HepG2 (cell line): ENCODE measurements around the gene ZNF831. TPM values are rescaled to one million over a fixed set of nuclear protein-coding genes. Genes with fewer than 3 reads are reported as not detected.

Experiments
- ATAC-seq: fragments of 200-7000 bp; cut with Tn5 transposase; 3 replicates; pipeline ENCODE4 v1.9.1; 2020; ENCODE audit warnings: mild to moderate bottlenecking, moderate library complexity
- BruUV-seq: library from RNA; stranded (reverse); fragments of 400-500 nt; replicated peaks from 2 replicates; lab custom pipeline; 2021; lab: Mats Ljungman, UMichigan
- CTCF ChIA-PET: fragments of 300-600 bp; formaldehyde crosslinking; extraction: SDS; loops from one replicate; lab custom pipeline; 2021; ENCODE audit warnings: low total read pairs, inconsistent platforms, low intra/inter-chr PET ratio; lab: Yijun Ruan, JAX
- POLR2A ChIA-PET: fragments of 350-600 bp; sonication (Branson Sonifier 250); formaldehyde crosslinking; loops from one replicate; lab custom pipeline; 2020; ENCODE audit warnings: antibody characterized with exemption, inconsistent platforms; lab: Yijun Ruan, JAX
- DNase-seq: peaks from one replicate; pipeline ENCODE4 v3.0.0-alpha.2; 2015; ENCODE audit warnings: low spot score
- FAIRE-seq: peaks from 3 replicates; lab custom pipeline; 2011; peaks lifted over from hg19 to GRCh38; lab: Jason Lieb, UNC
- H2AFZ ChIP-seq: one replicate; pipeline ENCODE4 v1.6.1; 2011; ENCODE audit warnings: low read length, inconsistent platforms
- H3K27ac ChIP-seq: fragments of 300-600 bp; 3 replicates; pipeline ENCODE4 v1.8.0; 2011; ENCODE audit warnings: mixed run types, mild to moderate bottlenecking, mixed read lengths, low read length, inconsistent platforms; ENCODE audit not compliant: insufficient read depth; ENCODE audit errors: extremely low read length
- H3K27me3 ChIP-seq, 2 experiments: fragments of 200-600 bp in 1 of 2; 2 replicates in 1 of 2; 3 replicates in 1 of 2; pipeline versions ENCODE4 v1.6.0 to v1.8.0; 2011; ENCODE audit warnings: low read length in 2 of 2, mild to moderate bottlenecking in 2 of 2, moderate library complexity in 2 of 2, inconsistent platforms in 1 of 2; ENCODE audit not compliant: insufficient read depth in 2 of 2, control insufficient read depth in 1 of 2
- H3K36me3 ChIP-seq, 2 experiments: fragments of 200-600 bp in 1 of 2; replicated peaks in 1 of 2; 2 replicates in 1 of 2; 3 replicates in 1 of 2; pipeline versions ENCODE4 v1.5.1 to v1.8.0; 2011; ENCODE audit warnings: low read length in 2 of 2, inconsistent platforms in 1 of 2; ENCODE audit not compliant: insufficient read depth in 2 of 2, control insufficient read depth in 1 of 2
- H3K4me1 ChIP-seq: 2 replicates; pipeline ENCODE4 v1.5.1; 2012; ENCODE audit warnings: low read length, inconsistent platforms; ENCODE audit not compliant: insufficient read depth
- H3K4me2 ChIP-seq: 2 replicates; pipeline ENCODE4 v1.6.0; 2011; ENCODE audit warnings: low read depth, low read length, inconsistent platforms
- H3K4me3 ChIP-seq, 3 experiments: fragments of 200-600 bp in 1 of 3; sonication (generic), shearing (Covaris generic) in 1 of 3; replicated peaks in 1 of 3; 2 replicates each; pipeline ENCODE4 v1.5.1; 2011 to 2016; ENCODE audit warnings: low read length in 3 of 3, inconsistent platforms in 2 of 3, low read depth in 2 of 3, mild to moderate bottlenecking in 2 of 3, control low read depth in 1 of 3, mixed read lengths in 1 of 3; ENCODE audit not compliant: insufficient read depth in 1 of 3
- H3K79me2 ChIP-seq: one replicate; pipeline ENCODE4 v1.6.1; 2011; ENCODE audit warnings: low read length, inconsistent platforms; ENCODE audit not compliant: insufficient read depth
- H3K9ac ChIP-seq: 2 replicates; pipeline ENCODE4 v1.6.0; 2011; ENCODE audit warnings: mild to moderate bottlenecking, low read depth, low read length, inconsistent platforms; ENCODE audit not compliant: insufficient read depth
- H3K9me3 ChIP-seq: 2 replicates; pipeline ENCODE4 v1.5.1; 2012; ENCODE audit warnings: mild to moderate bottlenecking, low read length
- H4K20me1 ChIP-seq: 2 replicates; pipeline ENCODE4 v1.6.0; 2011; ENCODE audit warnings: inconsistent platforms, mild to moderate bottlenecking, low read length, moderate library complexity; ENCODE audit not compliant: insufficient read depth
- ATF1 ChIP-seq: IDR thresholded peaks from 2 replicates; pipeline ENCODE4 v1.6.1; 2016; ENCODE audit warnings: mild to moderate bottlenecking, control low read depth
- DNMT1 ChIP-seq: sonication (generic); formaldehyde crosslinking; IDR thresholded peaks from 2 replicates; pipeline ENCODE4 v1.5.1; 2020; ENCODE audit warnings: mild to moderate bottlenecking, missing genetic modification reagents
- ERF ChIP-seq: IDR thresholded peaks from 2 replicates; pipeline ENCODE4 v1.6.1; 2018; ENCODE audit warnings: missing biosample characterization, missing genetic modification reagents
- FIP1L1 ChIP-seq: fragments of 200-400 bp; formaldehyde crosslinking; IDR thresholded peaks from 2 replicates; pipeline ENCODE4 v1.6.1; 2018; ENCODE audit warnings: low read depth, mild to moderate bottlenecking, low read length, moderate library complexity, borderline replicate concordance; ENCODE audit not compliant: insufficient read depth
- FOXP1 ChIP-seq, 2 experiments: fragments of 450-650 bp in 1 of 2; IDR thresholded peaks; 2 replicates each; pipeline ENCODE4 v1.6.1; 2017 to 2018; ENCODE audit warnings: antibody characterized with exemption in 1 of 2
- IRX3 ChIP-seq: sonication (generic); formaldehyde crosslinking; IDR thresholded peaks from 2 replicates; pipeline ENCODE4 v1.8.1; 2023; ENCODE audit warnings: mild to moderate bottlenecking, low read depth, missing genetic modification reagents, borderline replicate concordance
- MAFK ChIP-seq, 2 experiments: IDR thresholded peaks in 1 of 2; conservative IDR thresholded peaks in 1 of 2; 2 replicates each; pipeline ENCODE4 v1.6.1; 2011; ENCODE audit warnings: improper control_type of control experiment in 2 of 2, low read length in 2 of 2
- NFIC ChIP-seq: IDR thresholded peaks from 2 replicates; pipeline ENCODE4 v1.6.1; 2012; ENCODE audit warnings: mild to moderate bottlenecking, low read length, inconsistent platforms
- RBM39 ChIP-seq: fragments of 200-400 bp; formaldehyde crosslinking; IDR thresholded peaks from one replicate; pipeline ENCODE4 v1.6.1; 2018; ENCODE audit warnings: antibody characterized with exemption, mild to moderate bottlenecking, low read depth, low read length; ENCODE audit not compliant: poor library complexity, severe bottlenecking
- REL ChIP-seq: sonication (generic); formaldehyde crosslinking; conservative IDR thresholded peaks from 2 replicates; pipeline ENCODE4 v1.8.0; 2022; ENCODE audit warnings: mild to moderate bottlenecking, missing genetic modification reagents, moderate library complexity
- SKI ChIP-seq: fragments of 450-650 bp; IDR thresholded peaks from one replicate; pipeline ENCODE4 v1.6.1; 2018; ENCODE audit warnings: mild to moderate bottlenecking; ENCODE audit not compliant: partially characterized antibody
- SPEN ChIP-seq: sonication (generic); formaldehyde crosslinking; IDR thresholded peaks from 2 replicates; pipeline ENCODE4 v1.5.1; 2020; ENCODE audit warnings: low read depth, mild to moderate bottlenecking, missing genetic modification reagents
- STAG1 ChIP-seq: sonication (generic); formaldehyde crosslinking; IDR thresholded peaks from 2 replicates; pipeline ENCODE4 v1.4.0; 2020; ENCODE audit warnings: missing genetic modification reagents
- ZNF337 ChIP-seq: sonication (generic); formaldehyde crosslinking; IDR thresholded peaks from 2 replicates; pipeline ENCODE4 v1.5.1; 2020; ENCODE audit warnings: missing genetic modification reagents, low read depth, mild to moderate bottlenecking, borderline replicate concordance
- ZNF543 ChIP-seq: sonication (generic); formaldehyde crosslinking; IDR thresholded peaks from 2 replicates; pipeline ENCODE4 v1.4.0; 2020; ENCODE audit warnings: mild to moderate bottlenecking, missing genetic modification reagents
- ZNF589 ChIP-seq: sonication (generic); formaldehyde crosslinking; conservative IDR thresholded peaks from 2 replicates; pipeline ENCODE4 v1.8.0; 2022; ENCODE audit warnings: mild to moderate bottlenecking, moderate library complexity, missing genetic modification reagents
- ZNF678 ChIP-seq: sonication (generic); formaldehyde crosslinking; IDR thresholded peaks from 2 replicates; pipeline ENCODE4 v1.4.0; 2020; ENCODE audit warnings: mild to moderate bottlenecking, missing genetic modification reagents
- WGBS: methylation state at CpG from one replicate; pipeline ENCODE4 v1.1.6; 2017; ENCODE audit warnings: low lambda C conversion rate; 5-methylcytosine and 5-hydroxymethylcytosine counted together
- in situ Hi-C: cut with HindIII; loops from 2 replicates; pipeline ENCODE4 v1.10.0; 2017; ENCODE audit warnings: low pct_unique_long_range_greater_than_20kb; ENCODE audit not compliant: extremely low pct_ligation_motif_present
- intact Hi-C: fragments of 100-400 bp; cut with micrococcal nuclease; formaldehyde crosslinking; loops from one replicate; pipeline ENCODE4 v1.10.0; 2022; ENCODE audit not compliant: unreplicated experiment
- polyA plus RNA-seq, 8 experiments: library from polyadenylated mRNA; depleted of rRNA in 3 of 8; stranded (reverse) in 7 of 8; unstranded in 1 of 8; fragments of >200 nt; fragmentation: Illumina TruSeq in 4 of 8; extraction: Trizol in 4 of 8; gene quantifications; 2 replicates each; pipeline versions ENCODE4 v1.2.1 to v1.2.3, GENCODE V29; 2011 to 2016; ENCODE audit warnings: low read depth in 4 of 8, missing spikeins in 1 of 8, mixed read lengths in 1 of 8; ENCODE audit not compliant: insufficient read depth in 1 of 8
- total RNA-seq, 5 experiments: library from RNA; depleted of rRNA; stranded (reverse); fragments of >200 nt; fragmentation: Illumina TruSeq; extraction: Trizol; gene quantifications; 2 replicates each; pipeline ENCODE4 v1.2.3, GENCODE V29; 2016; ENCODE audit warnings: low read depth in 1 of 5
- TF ChIP-seq, protein P1 (sequence below): sonication (generic); formaldehyde crosslinking; IDR thresholded peaks from 2 replicates; pipeline ENCODE4 v1.4.0; 2020; ENCODE audit warnings: missing genetic modification reagents
- TF ChIP-seq, protein P2 (sequence below): sonication (generic); formaldehyde crosslinking; IDR thresholded peaks from 2 replicates; pipeline ENCODE4 v1.4.0; 2020; ENCODE audit warnings: mild to moderate bottlenecking, missing genetic modification reagents

ZNF831 gene
- total and polyA plus RNA-seq, 2 of the 13 experiments (the other 11 are each of a cell fraction or from before 2014, with no cell fraction given): not detected

DNA sequence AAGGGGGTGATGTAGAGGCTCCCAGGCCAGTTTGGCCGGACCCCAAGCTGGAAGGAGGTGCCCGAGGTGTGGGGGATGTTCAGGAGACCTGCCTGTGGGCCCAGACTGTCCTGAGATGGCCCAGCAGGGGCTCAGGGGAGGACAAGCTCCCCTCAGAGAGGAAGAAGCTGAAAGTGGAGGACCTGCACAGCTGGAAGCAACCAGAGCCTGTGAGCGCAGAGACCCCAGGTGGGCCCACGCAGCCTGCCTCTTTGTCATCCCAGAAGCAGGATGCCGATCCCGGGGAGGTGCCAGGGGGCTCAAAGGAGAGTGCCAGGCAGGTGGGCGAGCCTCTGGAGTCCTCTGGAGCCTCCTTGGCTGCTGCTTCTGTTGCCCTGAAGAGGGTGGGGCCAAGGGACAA, 29.7 kb downstream of the ZNF831 start:
- TF ChIP-seq DNMT1 (no peak), IRX3 (CRISPR knock-in tag) (no peak), ZNF543 (CRISPR knock-in tag) (no peak), ZNF589 (CRISPR knock-in tag) (no peak), RBM39 (no peak), FIP1L1 (no peak), ZNF337 (CRISPR knock-in tag) (no peak), ATF1 (CRISPR knock-in tag) (no peak), ZNF678 (CRISPR knock-in tag) (no peak), STAG1 (CRISPR knock-in tag) (no peak), SKI (no peak), MAFK (conservative IDR thresholded peaks at IDR 0.05 in 1 of 2, IDR thresholded peaks at IDR 0.05 in 1 of 2; ENCODE audit: low read length in 2 of 2) (no peak), NFIC (no peak), SPEN (CRISPR knock-in tag) (no peak), FOXP1 (IDR thresholded peaks at IDR 0.05) (no peak), FOXP1 (CRISPR knock-in tag; IDR thresholded peaks at IDR 0.05) (no peak), REL (CRISPR knock-in tag) (no peak), ERF (CRISPR knock-in tag) (no peak)
- TF ChIP-seq, protein P1, sequence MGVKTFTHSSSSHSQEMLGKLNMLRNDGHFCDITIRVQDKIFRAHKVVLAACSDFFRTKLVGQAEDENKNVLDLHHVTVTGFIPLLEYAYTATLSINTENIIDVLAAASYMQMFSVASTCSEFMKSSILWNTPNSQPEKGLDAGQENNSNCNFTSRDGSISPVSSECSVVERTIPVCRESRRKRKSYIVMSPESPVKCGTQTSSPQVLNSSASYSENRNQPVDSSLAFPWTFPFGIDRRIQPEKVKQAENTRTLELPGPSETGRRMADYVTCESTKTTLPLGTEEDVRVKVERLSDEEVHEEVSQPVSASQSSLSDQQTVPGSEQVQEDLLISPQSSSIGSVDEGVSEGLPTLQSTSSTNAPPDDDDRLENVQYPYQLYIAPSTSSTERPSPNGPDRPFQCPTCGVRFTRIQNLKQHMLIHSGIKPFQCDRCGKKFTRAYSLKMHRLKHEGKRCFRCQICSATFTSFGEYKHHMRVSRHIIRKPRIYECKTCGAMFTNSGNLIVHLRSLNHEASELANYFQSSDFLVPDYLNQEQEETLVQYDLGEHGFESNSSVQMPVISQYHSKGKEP: no peak
- TF ChIP-seq, protein P2, sequence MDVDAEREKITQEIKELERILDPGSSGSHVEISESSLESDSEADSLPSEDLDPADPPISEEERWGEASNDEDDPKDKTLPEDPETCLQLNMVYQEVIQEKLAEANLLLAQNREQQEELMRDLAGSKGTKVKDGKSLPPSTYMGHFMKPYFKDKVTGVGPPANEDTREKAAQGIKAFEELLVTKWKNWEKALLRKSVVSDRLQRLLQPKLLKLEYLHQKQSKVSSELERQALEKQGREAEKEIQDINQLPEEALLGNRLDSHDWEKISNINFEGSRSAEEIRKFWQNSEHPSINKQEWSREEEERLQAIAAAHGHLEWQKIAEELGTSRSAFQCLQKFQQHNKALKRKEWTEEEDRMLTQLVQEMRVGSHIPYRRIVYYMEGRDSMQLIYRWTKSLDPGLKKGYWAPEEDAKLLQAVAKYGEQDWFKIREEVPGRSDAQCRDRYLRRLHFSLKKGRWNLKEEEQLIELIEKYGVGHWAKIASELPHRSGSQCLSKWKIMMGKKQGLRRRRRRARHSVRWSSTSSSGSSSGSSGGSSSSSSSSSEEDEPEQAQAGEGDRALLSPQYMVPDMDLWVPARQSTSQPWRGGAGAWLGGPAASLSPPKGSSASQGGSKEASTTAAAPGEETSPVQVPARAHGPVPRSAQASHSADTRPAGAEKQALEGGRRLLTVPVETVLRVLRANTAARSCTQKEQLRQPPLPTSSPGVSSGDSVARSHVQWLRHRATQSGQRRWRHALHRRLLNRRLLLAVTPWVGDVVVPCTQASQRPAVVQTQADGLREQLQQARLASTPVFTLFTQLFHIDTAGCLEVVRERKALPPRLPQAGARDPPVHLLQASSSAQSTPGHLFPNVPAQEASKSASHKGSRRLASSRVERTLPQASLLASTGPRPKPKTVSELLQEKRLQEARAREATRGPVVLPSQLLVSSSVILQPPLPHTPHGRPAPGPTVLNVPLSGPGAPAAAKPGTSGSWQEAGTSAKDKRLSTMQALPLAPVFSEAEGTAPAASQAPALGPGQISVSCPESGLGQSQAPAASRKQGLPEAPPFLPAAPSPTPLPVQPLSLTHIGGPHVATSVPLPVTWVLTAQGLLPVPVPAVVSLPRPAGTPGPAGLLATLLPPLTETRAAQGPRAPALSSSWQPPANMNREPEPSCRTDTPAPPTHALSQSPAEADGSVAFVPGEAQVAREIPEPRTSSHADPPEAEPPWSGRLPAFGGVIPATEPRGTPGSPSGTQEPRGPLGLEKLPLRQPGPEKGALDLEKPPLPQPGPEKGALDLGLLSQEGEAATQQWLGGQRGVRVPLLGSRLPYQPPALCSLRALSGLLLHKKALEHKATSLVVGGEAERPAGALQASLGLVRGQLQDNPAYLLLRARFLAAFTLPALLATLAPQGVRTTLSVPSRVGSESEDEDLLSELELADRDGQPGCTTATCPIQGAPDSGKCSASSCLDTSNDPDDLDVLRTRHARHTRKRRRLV (CRISPR knock-in tag): no peak
- H3K27ac ChIP-seq: no peak overlapping the region
- no peaks in the 10 kb centered on the region for H3K4me1 ChIP-seq
- no peak overlapping the region for H3K4me2 ChIP-seq
- intact Hi-C loops (no loop called here), in situ Hi-C loops (no loop called here)
- POLR2A ChIA-PET: no interaction called here
- no TSS peak for BruUV-seq
- CTCF ChIA-PET: no interaction called here
- FAIRE-seq: no peak
- 0% methylated on average over 3 of the region's 7 CpGs for WGBS
- no peak overlapping the region for H3K9ac ChIP-seq
- H3K27me3 ChIP-seq: peaks cover 36 to 84% of the 10 kb centered on the region in 2 experiments; a peak in 4 of 5 replicates
- DNase-seq: no peak
- H3K4me3 ChIP-seq: no peak overlapping the region
- ATAC-seq: no peak; the same call in 1 of the 3 replicates
- no peak overlapping the region for H2AFZ ChIP-seq
- H4K20me1 ChIP-seq: no peaks in the 10 kb centered on the region
- no peaks in the 10 kb centered on the region for H3K79me2 ChIP-seq
- no peaks in the 10 kb centered on the region for H3K9me3 ChIP-seq
- H3K36me3 ChIP-seq: no peaks in the 10 kb centered on the region
